ENCODE results near the gene ERF.
"Not testable (repeated sequence)": the region's sequence is repeated elsewhere in the genome, so short reads cannot be mapped to it uniquely, and the experiment has no call there.

The ERF gene

GRCh38 chr19:42270346-42271044 lies 15.6 kb upstream of the ERF start:
- TF ChIP-seq NFRKB (IDR thresholded peaks at IDR 0.05) = no peak
- no peak for TF ChIP-seq ELF4 (IDR thresholded peaks at IDR 0.05)
- no peak for TF ChIP-seq FOXA1 (IDR thresholded peaks at IDR 0.05)
- no peak for TF ChIP-seq SP1 (IDR thresholded peaks at IDR 0.05)
- TF ChIP-seq HDGF (IDR thresholded peaks at IDR 0.05; ENCODE audit: borderline replicate concordance) = no peak
- no peak for TF ChIP-seq ARNT (IDR thresholded peaks at IDR 0.05)
- TF ChIP-seq FOXK2 (IDR thresholded peaks at IDR 0.05) = no peak
- no peak for TF ChIP-seq BHLHE40 (IDR thresholded peaks at IDR 0.05; ENCODE audit: borderline replicate concordance)
- TF ChIP-seq L3MBTL2 (conservative IDR thresholded peaks at IDR 0.05) = no peak
- no peak for TF ChIP-seq CTBP1 (IDR thresholded peaks at IDR 0.05; ENCODE audit: borderline replicate concordance)
- ChIA-PET POLR2A (interaction anchor here (0.8 to 1.2 kb wide), 4 partner anchors 9 to 28 kb away, joined by 3 to 4 read pairs (median 4); partner anchors contain the start of gene GSK3A), CTCF (interaction anchor here (1.8 kb wide), 1 partner anchor 9 kb away, joined by 5 read pairs; no protein-coding TSS in a partner anchor)
- no peak for DNase-seq (ENCODE audit: extremely low spot score)

GRCh38 chr19:42269478-42270345 lies 14.8 kb upstream of the ERF start:
- TF ChIP-seq PKNOX1 (IDR thresholded peaks at IDR 0.05) (peak; percentile 29; the same call in 1 of the 2 replicates), FOXK2 (IDR thresholded peaks at IDR 0.05) (no peak)
- ChIA-PET POLR2A (interaction anchor here (0.8 to 1.2 kb wide), 4 partner anchors 10 to 27 kb away, joined by 3 to 4 read pairs (median 4); partner anchors contain the start of gene GSK3A), CTCF (interaction anchor here (1.8 kb wide), 1 partner anchor 10 kb away, joined by 5 read pairs; no protein-coding TSS in a partner anchor)
- no peak for DNase-seq (ENCODE audit: extremely low spot score)

- CTCF ChIA-PET = interaction anchor here (1.8 kb wide), 1 partner anchor 11 kb away, joined by 5 read pairs; no protein-coding TSS in a partner anchor
- POLR2A ChIA-PET = interaction anchor here (1.2 kb wide), 1 partner anchor 11 kb away, joined by 4 read pairs; no protein-coding TSS in a partner anchor
- TF ChIP-seq SP1 (IDR thresholded peaks at IDR 0.05) (peak; percentile 89), PKNOX1 (IDR thresholded peaks at IDR 0.05) (peak; percentile 100), TARDBP (IDR thresholded peaks at IDR 0.05) (no peak), BHLHE40 (IDR thresholded peaks at IDR 0.05; ENCODE audit: borderline replicate concordance) (no peak), CTBP1 (IDR thresholded peaks at IDR 0.05; ENCODE audit: borderline replicate concordance) (no peak), ZNF384 (IDR thresholded peaks at IDR 0.05) (peak; percentile 96), ELF4 (IDR thresholded peaks at IDR 0.05) (peak; percentile 44; the same call in 1 of the 2 replicates)
- peak; percentile 93 for DNase-seq (ENCODE audit: extremely low spot score)
Measured at GRCh38 chr19:42268704-42269477, 14.0 kb upstream of the ERF start, which contains the start of gene CIC. Gene CIC (plus strand): TSS chr19:42269252. CDS start chr19:42271784, 2,532 bp downstream.

GRCh38 chr19:42268142-42268703 lies 13.3 kb upstream of the ERF start:
- ChIA-PET POLR2A (interaction anchor here (1.1 to 1.4 kb wide), 3 partner anchors 12 to 25 kb away, joined by 5 to 7 read pairs (median 6); no protein-coding TSS in a partner anchor), CTCF (no interaction called here)
- peak; percentile 86 for DNase-seq (ENCODE audit: extremely low spot score)
- TF ChIP-seq FOXK2 (IDR thresholded peaks at IDR 0.05) (no peak), BHLHE40 (IDR thresholded peaks at IDR 0.05; ENCODE audit: borderline replicate concordance) (no peak), FOXM1 (IDR thresholded peaks at IDR 0.05; ENCODE audit: borderline replicate concordance) (no peak), PKNOX1 (IDR thresholded peaks at IDR 0.05) (peak; percentile 63), L3MBTL2 (conservative IDR thresholded peaks at IDR 0.05) (peak; percentile 87), FOXA1 (IDR thresholded peaks at IDR 0.05) (no peak), CTBP1 (IDR thresholded peaks at IDR 0.05; ENCODE audit: borderline replicate concordance) (no peak), NFRKB (IDR thresholded peaks at IDR 0.05) (no peak), SP1 (IDR thresholded peaks at IDR 0.05) (no peak), ZNF384 (IDR thresholded peaks at IDR 0.05) (no peak), ELF4 (IDR thresholded peaks at IDR 0.05) (no peak), SUZ12 (IDR thresholded peaks at IDR 0.05) (no peak), ARNT (IDR thresholded peaks at IDR 0.05) (no peak), HDGF (IDR thresholded peaks at IDR 0.05; ENCODE audit: borderline replicate concordance) (no peak), TARDBP (IDR thresholded peaks at IDR 0.05) (no peak), LEF1 (IDR thresholded peaks at IDR 0.05; ENCODE audit: borderline replicate concordance) (peak; percentile 66; the same call in 1 of the 2 replicates)

- CTCF ChIA-PET = no interaction called here
- POLR2A ChIA-PET = interaction anchor here (1.1 to 1.4 kb wide), 3 partner anchors 12 to 24 kb away, joined by 5 to 7 read pairs (median 6); no protein-coding TSS in a partner anchor
- TF ChIP-seq SUZ12 (IDR thresholded peaks at IDR 0.05) = no peak
- no peak for TF ChIP-seq NFRKB (IDR thresholded peaks at IDR 0.05)
- TF ChIP-seq TARDBP (IDR thresholded peaks at IDR 0.05) = no peak
- TF ChIP-seq LEF1 (IDR thresholded peaks at IDR 0.05; ENCODE audit: borderline replicate concordance) = no peak
- no peak for TF ChIP-seq ZNF384 (IDR thresholded peaks at IDR 0.05)
- TF ChIP-seq CTBP1 (IDR thresholded peaks at IDR 0.05; ENCODE audit: borderline replicate concordance) = no peak
- TF ChIP-seq ARNT (IDR thresholded peaks at IDR 0.05) = no peak
- no peak for TF ChIP-seq FOXK2 (IDR thresholded peaks at IDR 0.05)
- TF ChIP-seq SP1 (IDR thresholded peaks at IDR 0.05) = no peak
- TF ChIP-seq FOXM1 (IDR thresholded peaks at IDR 0.05; ENCODE audit: borderline replicate concordance) = no peak
- TF ChIP-seq PKNOX1 (IDR thresholded peaks at IDR 0.05) = no peak
- no peak for TF ChIP-seq BHLHE40 (IDR thresholded peaks at IDR 0.05; ENCODE audit: borderline replicate concordance)
- no peak for TF ChIP-seq L3MBTL2 (conservative IDR thresholded peaks at IDR 0.05)
- TF ChIP-seq ELF4 (IDR thresholded peaks at IDR 0.05) = no peak
- no peak for TF ChIP-seq FOXA1 (IDR thresholded peaks at IDR 0.05)
- no peak for DNase-seq (ENCODE audit: extremely low spot score)
Measured at GRCh38 chr19:42267644-42268141, 12.8 kb upstream of the ERF start.

- DNase-seq (ENCODE audit: extremely low spot score); CTCF ChIA-PET: not testable (repeated sequence)
- POLR2A ChIA-PET = interaction anchor here (1.1 to 1.4 kb wide), 3 partner anchors 11 to 24 kb away, joined by 5 to 7 read pairs (median 6); no protein-coding TSS in a partner anchor
Measured at GRCh38 chr19:42266928-42267603, 12.1 kb upstream of the ERF start.
